CD8-positive, alpha-beta memory T cell (primary cell): ENCODE measurements around the gene NCF2. TPM values are rescaled to one million over a fixed set of nuclear protein-coding genes. Genes with fewer than 3 reads are reported as not detected.
A peak's percentile ranks its signal among the peaks of the same experiment; 100 is the strongest.
"Not testable (repeated sequence)": the region's sequence is repeated elsewhere in the genome, so short reads cannot be mapped to it uniquely, and the experiment has no call there.

Source experiments
- CTCF ChIA-PET: fragments of 350-600 bp; sonication (Branson Sonifier 250); formaldehyde crosslinking; loops from one replicate; lab custom pipeline; 2021; ENCODE audit warnings: antibody characterized with exemption; lab: Charles Lee
- POLR2A ChIA-PET: fragments of 350-600 bp; sonication (Branson Sonifier 250); formaldehyde crosslinking; loops from one replicate; lab custom pipeline; 2021; ENCODE audit warnings: antibody characterized with exemption; lab: Charles Lee
- DNase-seq, 5 donors: peaks; one replicate each; pipeline versions ENCODE4 v3.0.0 to v3.0.0-alpha.2; 2020 to 2022; ENCODE audit warnings: mixed read lengths in 1 of 5
- H3K27ac ChIP-seq: one replicate; pipeline ENCODE4 v1.7.0; 2013; ENCODE audit warnings: low read depth, mild to moderate bottlenecking, low read length, moderate library complexity
- H3K27me3 ChIP-seq: 2 replicates; pipeline ENCODE4 v1.7.0; 2013; ENCODE audit warnings: low read length, mild to moderate bottlenecking; ENCODE audit not compliant: insufficient read depth, poor library complexity, severe bottlenecking
- H3K36me3 ChIP-seq: 2 replicates; pipeline ENCODE4 v1.7.0; 2013; ENCODE audit warnings: mild to moderate bottlenecking, low read length, moderate library complexity; ENCODE audit not compliant: insufficient read depth
- H3K4me1 ChIP-seq: 2 replicates; pipeline ENCODE4 v1.7.0; 2013; ENCODE audit warnings: mild to moderate bottlenecking, low read length, moderate library complexity; ENCODE audit not compliant: insufficient read depth
- H3K4me3 ChIP-seq: 2 replicates; pipeline ENCODE4 v1.7.0; 2013; ENCODE audit warnings: mild to moderate bottlenecking, low read length
- H3K9me3 ChIP-seq: 2 replicates; pipeline ENCODE4 v1.7.0; 2013; ENCODE audit warnings: mild to moderate bottlenecking, low read length
- H3K27ac Mint-ChIP-seq, 8 donors: one replicate each; pipeline ENCODE4 v1.8.0; 2020 to 2021; ENCODE audit warnings: mixed read lengths in 8 of 8, mild to moderate bottlenecking in 6 of 8, inconsistent platforms in 3 of 8, moderate library complexity in 3 of 8
- H3K27me3 Mint-ChIP-seq, 2 donors: one replicate each; pipeline ENCODE4 v1.8.0; 2020 to 2021; ENCODE audit warnings: mixed read lengths in 2 of 2, mild to moderate bottlenecking in 1 of 2, moderate library complexity in 1 of 2
- H3K36me3 Mint-ChIP-seq, 3 donors: one replicate each; pipeline ENCODE4 v1.8.0; 2020 to 2021; ENCODE audit warnings: mixed read lengths in 3 of 3, inconsistent platforms in 1 of 3, mild to moderate bottlenecking in 1 of 3
- H3K4me1 Mint-ChIP-seq, 3 donors: one replicate each; pipeline ENCODE4 v1.8.0; 2020 to 2021; ENCODE audit warnings: mixed read lengths in 3 of 3, inconsistent platforms in 1 of 3, mild to moderate bottlenecking in 1 of 3
- H3K4me3 Mint-ChIP-seq, 7 donors: one replicate each; pipeline ENCODE4 v1.8.0; 2020 to 2021; ENCODE audit warnings: mixed read lengths in 7 of 7, mild to moderate bottlenecking in 6 of 7, moderate library complexity in 4 of 7, inconsistent platforms in 2 of 7
- H3K9me3 Mint-ChIP-seq, 5 donors: one replicate each; pipeline ENCODE4 v1.8.0; 2020 to 2022; ENCODE audit warnings: mixed read lengths in 5 of 5, mild to moderate bottlenecking in 3 of 5, moderate library complexity in 2 of 5, inconsistent platforms in 1 of 5
- polyA plus RNA-seq: library from polyadenylated mRNA; unstranded; fragments of 300-500 nt; fragmentation: Illumina TruSeq; gene quantifications from one replicate; pipeline ENCODE4 v1.2.3, GENCODE V29; 2021
- total RNA-seq, 2 experiments: library from RNA; stranded (reverse); gene quantifications; one replicate each; pipeline ENCODE4 v1.2.3, GENCODE V29; 2021

NCF2 gene
- total and polyA plus RNA-seq, 3 experiments from 2014 or later: 0.30 to 4.6 (median 3.6) TPM

GRCh38 chr1:183622884-183623785 lies 32.9 kb upstream of the NCF2 start:
- H3K4me3 ChIP-seq: no peak overlapping the region
- CTCF ChIA-PET: interaction anchor here (0.6 to 1.0 kb wide), 3 partner anchors 8 to 341 kb away, joined by 3 read pairs; partner anchors contain the start of gene SMG7
- POLR2A ChIA-PET: no interaction called here
- peaks cover 0 to 40% (median 6%) of the 10 kb centered on the region in 3 donors for H3K36me3 Mint-ChIP-seq
- peaks cover 8% of the 10 kb centered on the region for H3K36me3 ChIP-seq
- H3K9me3 Mint-ChIP-seq: no peaks in the 10 kb centered on the region
- peak overlapping the region in 7 of 8 donors; percentile 19 to 92 (median 71) for H3K27ac Mint-ChIP-seq
- peak; percentile 7 to 55 (median 29) for DNase-seq
- peaks cover 9% of the 10 kb centered on the region for H3K4me1 ChIP-seq
- no peak overlapping the region for H3K27ac ChIP-seq
- no peaks in the 10 kb centered on the region for H3K9me3 ChIP-seq
- no peaks in the 10 kb centered on the region for H3K27me3 ChIP-seq
- no peak overlapping the region for H3K4me3 Mint-ChIP-seq
- peaks cover 4 to 41% (median 24%) of the 10 kb centered on the region in 3 donors for H3K4me1 Mint-ChIP-seq
- H3K27me3 Mint-ChIP-seq: no peaks in the 10 kb centered on the region

GRCh38 chr1:183622013-183622412 lies 31.8 kb upstream of the NCF2 start:
- H3K27me3 ChIP-seq: no peaks in the 10 kb centered on the region
- POLR2A ChIA-PET: no interaction called here
- no peaks in the 10 kb centered on the region for H3K9me3 Mint-ChIP-seq

GRCh38 chr1:183620311-183620710 lies 30.1 kb upstream of the NCF2 start:
- Histone ChIP-seq H3K27ac (no peak overlapping the region), H3K4me3 (no peak overlapping the region), H3K27me3 (no peaks in the 10 kb centered on the region), H3K9me3 (no peaks in the 10 kb centered on the region), H3K36me3 (peaks cover 2% of the 10 kb centered on the region), H3K4me1 (peaks cover 5% of the 10 kb centered on the region)
- peak overlapping the region in 4 of 8 donors; percentile 1 to 61 (median 26) for H3K27ac Mint-ChIP-seq
- H3K36me3 Mint-ChIP-seq: peaks cover 0 to 20% (median 4%) of the 10 kb centered on the region in 3 donors
- POLR2A ChIA-PET: no interaction called here
- no peaks in the 10 kb centered on the region for H3K27me3 Mint-ChIP-seq
- peaks cover 2 to 22% (median 4%) of the 10 kb centered on the region in 3 donors for H3K4me1 Mint-ChIP-seq
- CTCF ChIA-PET: no interaction called here
- H3K4me3 Mint-ChIP-seq: no peak overlapping the region
- no peak for DNase-seq
- no peaks in the 10 kb centered on the region for H3K9me3 Mint-ChIP-seq

More at GRCh38 chr1:183622013-183622412, 31.8 kb upstream of the NCF2 start:
- Mint-ChIP-seq H3K4me3 (no peak overlapping the region), H3K4me1 (peaks cover 4 to 35% (median 18%) of the 10 kb centered on the region in 3 donors), H3K36me3 (peaks cover 0 to 35% (median 6%) of the 10 kb centered on the region in 3 donors), H3K27ac (peak overlapping the region in 3 of 8 donors; percentile 43 to 73 (median 57)), H3K27me3 (no peaks in the 10 kb centered on the region)
- peaks cover 3% of the 10 kb centered on the region for H3K36me3 ChIP-seq
- no peak overlapping the region for H3K4me3 ChIP-seq
- no peak overlapping the region for H3K27ac ChIP-seq
- DNase-seq: no peak
- no peaks in the 10 kb centered on the region for H3K9me3 ChIP-seq
- peaks cover 5% of the 10 kb centered on the region for H3K4me1 ChIP-seq
- CTCF ChIA-PET: no interaction called here

- Mint-ChIP-seq H3K4me3 (no peak overlapping the region), H3K4me1 (peaks cover 2 to 17% (median 3%) of the 10 kb centered on the region in 3 donors), H3K27ac (peak overlapping the region in 3 of 8 donors; percentile 37 to 68 (median 52)), H3K9me3 (no peaks in the 10 kb centered on the region), H3K36me3 (peaks cover 0 to 15% (median 4%) of the 10 kb centered on the region in 3 donors), H3K27me3 (peaks cover 0 to 2% of the 10 kb centered on the region in 2 donors)
- CTCF ChIA-PET: interaction anchor here (1.0 kb wide), 1 partner anchor 35 kb away, joined by 3 read pairs; no protein-coding TSS in a partner anchor
- Histone ChIP-seq H3K27ac (no peak overlapping the region), H3K36me3 (no peaks in the 10 kb centered on the region), H3K4me3 (no peak overlapping the region), H3K27me3 (no peaks in the 10 kb centered on the region), H3K9me3 (no peaks in the 10 kb centered on the region), H3K4me1 (peaks cover 5% of the 10 kb centered on the region)
- DNase-seq: no peak
- POLR2A ChIA-PET: no interaction called here
These were observed 29.5 kb upstream of the NCF2 start for GRCh38 chr1:183619781-183620180.

- DNase-seq, H3K27me3 ChIP-seq, CTCF ChIA-PET, H3K4me1 ChIP-seq, H3K4me1 Mint-ChIP-seq, H3K36me3 ChIP-seq, H3K9me3 ChIP-seq, H3K27me3 Mint-ChIP-seq, H3K36me3 Mint-ChIP-seq, H3K4me3 ChIP-seq, H3K27ac ChIP-seq, H3K9me3 Mint-ChIP-seq, POLR2A ChIA-PET, H3K4me3 Mint-ChIP-seq: not testable (repeated sequence)
- H3K27ac Mint-ChIP-seq: peak overlapping the region in 1 of 8 donors; percentile 23
These were observed 27.9 kb upstream of the NCF2 start for GRCh38 chr1:183618202-183618601.

- H3K27ac ChIP-seq, H3K9me3 ChIP-seq, H3K4me3 Mint-ChIP-seq, H3K4me1 Mint-ChIP-seq, H3K4me3 ChIP-seq, H3K27me3 ChIP-seq, H3K9me3 Mint-ChIP-seq, H3K36me3 Mint-ChIP-seq, H3K27ac Mint-ChIP-seq, DNase-seq, H3K36me3 ChIP-seq, CTCF ChIA-PET, H3K4me1 ChIP-seq, POLR2A ChIA-PET: not testable (repeated sequence)
- H3K27me3 Mint-ChIP-seq: peaks cover 9 to 10% of the 10 kb centered on the region in 2 donors
These were observed 22.7 kb upstream of the NCF2 start for GRCh38 chr1:183612975-183613374.

- H3K9me3 ChIP-seq: no peaks in the 10 kb centered on the region
- no peak overlapping the region for H3K4me3 ChIP-seq
- DNase-seq: no peak
- no peak overlapping the region for H3K4me3 Mint-ChIP-seq
- CTCF ChIA-PET: no interaction called here
- peaks cover 9 to 10% of the 10 kb centered on the region in 2 donors for H3K27me3 Mint-ChIP-seq
- H3K36me3 Mint-ChIP-seq: no peaks in the 10 kb centered on the region
- no peak overlapping the region for H3K27ac ChIP-seq
- POLR2A ChIA-PET: no interaction called here
- H3K4me1 ChIP-seq: no peaks in the 10 kb centered on the region
- no peaks in the 10 kb centered on the region for H3K36me3 ChIP-seq
- H3K9me3 Mint-ChIP-seq: peaks cover 0 to 2% (median 0%) of the 10 kb centered on the region in 5 donors
- no peaks in the 10 kb centered on the region for H3K27me3 ChIP-seq
- no peak overlapping the region for H3K27ac Mint-ChIP-seq
- no peaks in the 10 kb centered on the region for H3K4me1 Mint-ChIP-seq
These were observed 22.1 kb upstream of the NCF2 start for GRCh38 chr1:183612407-183612806.

- H3K9me3 Mint-ChIP-seq: peaks cover 0 to 2% (median 0%) of the 10 kb centered on the region in 5 donors
- no peaks in the 10 kb centered on the region for H3K4me1 Mint-ChIP-seq
- ChIA-PET CTCF (no interaction called here), POLR2A (no interaction called here)
- H3K27me3 Mint-ChIP-seq: peaks cover 9 to 10% of the 10 kb centered on the region in 2 donors
- no peak for DNase-seq
- no peak overlapping the region for H3K27ac Mint-ChIP-seq
- Histone ChIP-seq H3K27ac (no peak overlapping the region), H3K4me1 (no peaks in the 10 kb centered on the region), H3K27me3 (no peaks in the 10 kb centered on the region), H3K9me3 (no peaks in the 10 kb centered on the region), H3K36me3 (no peaks in the 10 kb centered on the region), H3K4me3 (no peak overlapping the region)
- H3K4me3 Mint-ChIP-seq: no peak overlapping the region
- H3K36me3 Mint-ChIP-seq: no peaks in the 10 kb centered on the region
These were observed 20.8 kb upstream of the NCF2 start for GRCh38 chr1:183611021-183611420.
